K562 (cell line): ENCODE results near the gene HIRIP3.

Experiments used
- CHD2 ChIP-seq: IDR thresholded peaks from 2 replicates; pipeline ENCODE4 v1.6.1; 2011; ENCODE audit warnings: low read depth, low read length
- EZH2 ChIP-seq: IDR thresholded peaks from 2 replicates; pipeline ENCODE4 v1.6.1; 2012; ENCODE audit warnings: low read depth, mild to moderate bottlenecking, inconsistent platforms, low read length, borderline replicate concordance
- FIP1L1 ChIP-seq: fragments of 200-400 bp; formaldehyde crosslinking; IDR thresholded peaks from 2 replicates; pipeline ENCODE4 v1.6.1; 2018; ENCODE audit warnings: mild to moderate bottlenecking, low read depth, low read length; ENCODE audit not compliant: poor library complexity, severe bottlenecking
- HNRNPK ChIP-seq: fragments of 200-400 bp; formaldehyde crosslinking; IDR thresholded peaks from one replicate; pipeline ENCODE4 v1.6.1; 2018; ENCODE audit warnings: mild to moderate bottlenecking, low read depth, low read length; ENCODE audit not compliant: poor library complexity, severe bottlenecking
- MYNN ChIP-seq, 2 experiments: sonication (generic); formaldehyde crosslinking in 1 of 2; IDR thresholded peaks; 2 replicates each; pipeline versions ENCODE4 v1.5.0 to v1.6.1; 2016 to 2020; ENCODE audit warnings: antibody characterized with exemption in 1 of 2, missing genetic modification reagents in 1 of 2
- NFE2L1 ChIP-seq: fragments of 450-650 bp; IDR thresholded peaks from 2 replicates; pipeline ENCODE4 v1.6.1; 2016; ENCODE audit warnings: missing genetic modification characterization, low read depth, mild to moderate bottlenecking, missing compliant biosample characterization, moderate library complexity, borderline replicate concordance
- NR1H2 ChIP-seq: sonication (generic); formaldehyde crosslinking; IDR thresholded peaks from 2 replicates; pipeline ENCODE4 v1.4.0; 2020; ENCODE audit warnings: mild to moderate bottlenecking, missing genetic modification reagents
- SMAD3 ChIP-seq: fragments of 450-650 bp; formaldehyde crosslinking; conservative IDR thresholded peaks from 2 replicates; pipeline ENCODE4 v1.4.0; 2020; ENCODE audit warnings: mild to moderate bottlenecking
- ZBTB1 ChIP-seq: sonication (generic); formaldehyde crosslinking; IDR thresholded peaks from 2 replicates; pipeline ENCODE4 v1.8.1; 2023; ENCODE audit warnings: missing genetic modification reagents, low read depth, mild to moderate bottlenecking, borderline replicate concordance
- ZNF239 ChIP-seq: fragments of 250-450 bp; sonication (Bioruptor Pico); IDR thresholded peaks from 2 replicates; pipeline ENCODE4 v1.4.0; 2020; ENCODE audit warnings: mild to moderate bottlenecking
- TF ChIP-seq, protein P1 (sequence below): fragments of 450-650 bp; formaldehyde crosslinking; IDR thresholded peaks from 2 replicates; pipeline ENCODE4 v1.4.0; 2020; ENCODE audit warnings: mild to moderate bottlenecking, moderate library complexity
- TF ChIP-seq, protein P2 (sequence below), 2 experiments: fragments of 450-650 bp in 1 of 2; sonication (generic) in 1 of 2; formaldehyde crosslinking; conservative IDR thresholded peaks; 2 replicates each; pipeline versions ENCODE4 v1.4.0 to v1.8.1; 2020 to 2022; ENCODE audit warnings: mild to moderate bottlenecking in 1 of 2, missing genetic modification reagents in 1 of 2
- TF ChIP-seq, protein P3 (sequence below), 3 experiments: IDR thresholded peaks in 2 of 3; conservative IDR thresholded peaks in 1 of 3; 2 replicates each; pipeline ENCODE4 v1.5.1; 2011 to 2012; ENCODE audit warnings: low read length in 3 of 3, mild to moderate bottlenecking in 3 of 3, control low read depth in 2 of 3, improper control_type of control experiment in 1 of 3, inconsistent platforms in 1 of 3, low read depth in 1 of 3, mixed read lengths in 1 of 3, moderate library complexity in 1 of 3; ENCODE audit not compliant: insufficient read depth in 2 of 3
- TF ChIP-seq, protein P4 (sequence below): sonication (generic); formaldehyde crosslinking; IDR thresholded peaks from 2 replicates; pipeline ENCODE4 v1.8.1; 2023; ENCODE audit warnings: mild to moderate bottlenecking, missing genetic modification reagents

DNA sequence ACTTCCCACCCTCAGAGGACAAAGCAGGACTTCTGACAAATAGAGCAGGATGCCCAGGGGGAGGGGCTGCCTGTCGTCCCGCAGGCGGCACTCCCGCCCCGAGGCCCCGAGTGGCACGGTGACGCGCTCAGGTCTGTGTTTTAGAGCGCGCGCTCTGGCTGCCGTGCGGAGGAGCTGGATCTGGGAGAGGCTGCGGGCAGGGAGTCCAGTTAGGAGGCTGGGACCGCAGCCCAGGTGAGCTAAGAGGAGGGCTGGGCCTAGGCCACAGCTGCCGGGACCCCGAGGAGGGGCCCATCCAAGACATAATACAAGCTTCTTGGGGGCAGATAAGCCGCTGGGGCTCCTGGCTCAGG, 9.0 kb upstream of the HIRIP3 start:
- TF ChIP-seq, protein P1, sequence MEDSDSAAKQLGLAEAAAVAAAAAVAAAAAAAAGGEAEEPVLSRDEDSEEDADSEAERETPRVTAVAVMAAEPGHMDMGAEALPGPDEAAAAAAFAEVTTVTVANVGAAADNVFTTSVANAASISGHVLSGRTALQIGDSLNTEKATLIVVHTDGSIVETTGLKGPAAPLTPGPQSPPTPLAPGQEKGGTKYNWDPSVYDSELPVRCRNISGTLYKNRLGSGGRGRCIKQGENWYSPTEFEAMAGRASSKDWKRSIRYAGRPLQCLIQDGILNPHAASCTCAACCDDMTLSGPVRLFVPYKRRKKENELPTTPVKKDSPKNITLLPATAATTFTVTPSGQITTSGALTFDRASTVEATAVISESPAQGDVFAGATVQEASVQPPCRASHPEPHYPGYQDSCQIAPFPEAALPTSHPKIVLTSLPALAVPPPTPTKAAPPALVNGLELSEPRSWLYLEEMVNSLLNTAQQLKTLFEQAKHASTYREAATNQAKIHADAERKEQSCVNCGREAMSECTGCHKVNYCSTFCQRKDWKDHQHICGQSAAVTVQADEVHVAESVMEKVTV (CRISPR knock-in tag), result no peak
- no peak for TF ChIP-seq SMAD3 (CRISPR knock-in tag)
- TF ChIP-seq, protein P2, sequence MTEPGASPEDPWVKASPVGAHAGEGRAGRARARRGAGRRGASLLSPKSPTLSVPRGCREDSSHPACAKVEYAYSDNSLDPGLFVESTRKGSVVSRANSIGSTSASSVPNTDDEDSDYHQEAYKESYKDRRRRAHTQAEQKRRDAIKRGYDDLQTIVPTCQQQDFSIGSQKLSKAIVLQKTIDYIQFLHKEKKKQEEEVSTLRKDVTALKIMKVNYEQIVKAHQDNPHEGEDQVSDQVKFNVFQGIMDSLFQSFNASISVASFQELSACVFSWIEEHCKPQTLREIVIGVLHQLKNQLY (CRISPR knock-in tag; conservative IDR thresholded peaks at IDR 0.05), result no peak
- TF ChIP-seq, protein P3, sequence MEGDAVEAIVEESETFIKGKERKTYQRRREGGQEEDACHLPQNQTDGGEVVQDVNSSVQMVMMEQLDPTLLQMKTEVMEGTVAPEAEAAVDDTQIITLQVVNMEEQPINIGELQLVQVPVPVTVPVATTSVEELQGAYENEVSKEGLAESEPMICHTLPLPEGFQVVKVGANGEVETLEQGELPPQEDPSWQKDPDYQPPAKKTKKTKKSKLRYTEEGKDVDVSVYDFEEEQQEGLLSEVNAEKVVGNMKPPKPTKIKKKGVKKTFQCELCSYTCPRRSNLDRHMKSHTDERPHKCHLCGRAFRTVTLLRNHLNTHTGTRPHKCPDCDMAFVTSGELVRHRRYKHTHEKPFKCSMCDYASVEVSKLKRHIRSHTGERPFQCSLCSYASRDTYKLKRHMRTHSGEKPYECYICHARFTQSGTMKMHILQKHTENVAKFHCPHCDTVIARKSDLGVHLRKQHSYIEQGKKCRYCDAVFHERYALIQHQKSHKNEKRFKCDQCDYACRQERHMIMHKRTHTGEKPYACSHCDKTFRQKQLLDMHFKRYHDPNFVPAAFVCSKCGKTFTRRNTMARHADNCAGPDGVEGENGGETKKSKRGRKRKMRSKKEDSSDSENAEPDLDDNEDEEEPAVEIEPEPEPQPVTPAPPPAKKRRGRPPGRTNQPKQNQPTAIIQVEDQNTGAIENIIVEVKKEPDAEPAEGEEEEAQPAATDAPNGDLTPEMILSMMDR (IDR thresholded peaks at IDR 0.05 in 2 of 3, conservative IDR thresholded peaks at IDR 0.05 in 1 of 3; ENCODE audit: insufficient read depth in 2 of 3, low read depth in 1 of 3, low read length in 3 of 3), result no peak
- no peak for TF ChIP-seq EZH2
- no peak for TF ChIP-seq ZBTB1 (CRISPR knock-in tag)
- no peak for TF ChIP-seq ZNF239 (CRISPR knock-in tag)
- TF ChIP-seq, protein P4, sequence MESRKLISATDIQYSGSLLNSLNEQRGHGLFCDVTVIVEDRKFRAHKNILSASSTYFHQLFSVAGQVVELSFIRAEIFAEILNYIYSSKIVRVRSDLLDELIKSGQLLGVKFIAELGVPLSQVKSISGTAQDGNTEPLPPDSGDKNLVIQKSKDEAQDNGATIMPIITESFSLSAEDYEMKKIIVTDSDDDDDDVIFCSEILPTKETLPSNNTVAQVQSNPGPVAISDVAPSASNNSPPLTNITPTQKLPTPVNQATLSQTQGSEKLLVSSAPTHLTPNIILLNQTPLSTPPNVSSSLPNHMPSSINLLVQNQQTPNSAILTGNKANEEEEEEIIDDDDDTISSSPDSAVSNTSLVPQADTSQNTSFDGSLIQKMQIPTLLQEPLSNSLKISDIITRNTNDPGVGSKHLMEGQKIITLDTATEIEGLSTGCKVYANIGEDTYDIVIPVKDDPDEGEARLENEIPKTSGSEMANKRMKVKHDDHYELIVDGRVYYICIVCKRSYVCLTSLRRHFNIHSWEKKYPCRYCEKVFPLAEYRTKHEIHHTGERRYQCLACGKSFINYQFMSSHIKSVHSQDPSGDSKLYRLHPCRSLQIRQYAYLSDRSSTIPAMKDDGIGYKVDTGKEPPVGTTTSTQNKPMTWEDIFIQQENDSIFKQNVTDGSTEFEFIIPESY (CRISPR knock-in tag), result no peak
- TF ChIP-seq NFE2L1 (tag), result no peak
- TF ChIP-seq FIP1L1, result no peak
- no peak for TF ChIP-seq MYNN (IDR thresholded peaks at IDR 0.05)
- TF ChIP-seq MYNN (CRISPR knock-in tag; IDR thresholded peaks at IDR 0.05), result no peak
- TF ChIP-seq CHD2, result no peak
- no peak for TF ChIP-seq NR1H2 (CRISPR knock-in tag)
- TF ChIP-seq HNRNPK, result no peak
